Measurements from ENCODE around the gene FAM25G.

DNA sequence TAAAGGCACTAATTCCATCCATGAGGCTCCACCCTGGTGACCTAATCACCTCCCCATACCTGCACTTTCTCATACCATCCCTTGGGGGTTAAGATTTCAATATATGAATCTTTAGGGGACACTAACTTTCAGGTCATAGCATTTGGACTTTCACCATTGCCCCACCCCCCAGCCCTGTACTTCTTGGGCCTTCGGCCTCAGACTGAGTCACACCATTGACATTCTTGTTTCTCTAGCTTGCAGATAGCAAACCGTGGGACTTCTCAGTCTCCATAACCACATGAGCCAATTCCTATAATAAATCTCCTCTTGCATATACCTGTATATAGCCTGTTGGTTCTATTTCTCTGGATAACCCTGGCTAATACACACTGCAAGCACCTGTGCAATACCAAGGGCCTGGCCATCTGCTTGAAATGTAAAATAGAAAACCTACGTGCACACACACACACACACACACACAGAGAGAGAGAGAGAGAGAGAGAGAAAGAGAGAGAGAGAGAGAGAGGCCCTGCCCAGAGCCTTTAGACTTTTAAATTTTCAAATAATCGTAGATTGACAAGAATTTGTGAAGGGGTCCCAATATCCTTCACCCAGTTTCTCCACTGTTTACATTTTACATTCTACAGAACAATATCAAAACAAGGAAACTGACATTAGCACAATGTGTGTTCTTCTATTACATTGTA, 32.9 kb downstream of the FAM25G start:
- TF ChIP-seq, protein P1, sequence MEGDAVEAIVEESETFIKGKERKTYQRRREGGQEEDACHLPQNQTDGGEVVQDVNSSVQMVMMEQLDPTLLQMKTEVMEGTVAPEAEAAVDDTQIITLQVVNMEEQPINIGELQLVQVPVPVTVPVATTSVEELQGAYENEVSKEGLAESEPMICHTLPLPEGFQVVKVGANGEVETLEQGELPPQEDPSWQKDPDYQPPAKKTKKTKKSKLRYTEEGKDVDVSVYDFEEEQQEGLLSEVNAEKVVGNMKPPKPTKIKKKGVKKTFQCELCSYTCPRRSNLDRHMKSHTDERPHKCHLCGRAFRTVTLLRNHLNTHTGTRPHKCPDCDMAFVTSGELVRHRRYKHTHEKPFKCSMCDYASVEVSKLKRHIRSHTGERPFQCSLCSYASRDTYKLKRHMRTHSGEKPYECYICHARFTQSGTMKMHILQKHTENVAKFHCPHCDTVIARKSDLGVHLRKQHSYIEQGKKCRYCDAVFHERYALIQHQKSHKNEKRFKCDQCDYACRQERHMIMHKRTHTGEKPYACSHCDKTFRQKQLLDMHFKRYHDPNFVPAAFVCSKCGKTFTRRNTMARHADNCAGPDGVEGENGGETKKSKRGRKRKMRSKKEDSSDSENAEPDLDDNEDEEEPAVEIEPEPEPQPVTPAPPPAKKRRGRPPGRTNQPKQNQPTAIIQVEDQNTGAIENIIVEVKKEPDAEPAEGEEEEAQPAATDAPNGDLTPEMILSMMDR (IDR thresholded peaks at IDR 0.05): no peak
- no peak for TF ChIP-seq POLR2A (IDR thresholded peaks at IDR 0.05)
